ENCODE measurements around the gene RCC2. TPM values are rescaled to one million over a fixed set of nuclear protein-coding genes. Genes with fewer than 3 reads are reported as not detected.

Gene RCC2
- total and polyA plus RNA-seq, 4 donors: 2.1 to 36.7 (median 8.1) TPM

DNA sequence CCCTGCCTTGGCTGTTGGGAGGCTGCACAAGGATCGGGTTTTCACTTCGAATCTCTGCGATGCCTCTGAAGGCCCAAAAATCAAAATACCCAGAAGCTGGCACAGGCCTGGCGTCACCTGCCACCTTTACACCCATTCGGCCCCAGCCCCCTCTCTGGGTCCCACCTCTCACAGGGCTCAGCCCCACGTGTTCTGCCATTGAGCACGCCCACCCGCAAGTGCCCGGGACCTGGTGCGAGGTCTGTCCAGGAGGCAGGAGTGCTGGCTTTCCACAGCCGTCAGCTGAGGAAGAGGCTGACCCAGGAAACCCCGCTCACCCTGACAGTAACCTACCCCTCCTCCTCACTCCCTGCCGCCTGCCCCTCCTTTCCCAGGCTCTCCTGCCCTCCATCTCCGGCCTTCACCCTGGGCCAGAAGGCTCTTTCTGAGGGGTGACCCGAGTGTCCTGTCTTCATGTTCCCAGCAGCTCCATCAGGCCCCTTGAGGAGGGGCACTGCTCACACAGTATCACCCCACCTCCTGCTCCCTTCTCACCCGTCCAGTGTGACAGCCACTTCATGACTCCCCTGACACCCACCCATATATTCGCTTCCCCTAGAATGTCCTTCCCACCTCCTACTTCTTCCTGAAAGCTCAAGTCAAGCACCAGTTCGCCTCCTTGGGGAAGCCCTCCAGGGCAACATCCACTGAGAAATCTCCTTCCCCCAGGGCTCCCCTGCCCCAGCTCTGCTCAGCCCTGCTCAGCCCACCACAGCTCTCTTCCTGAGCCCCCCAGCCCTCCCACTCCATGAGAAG, 13.5 kb downstream of the RCC2 start:
- H3K4me3 ChIP-seq (ENCODE audit: low read depth in 1 of 3, low read length in 3 of 3): no peak overlapping the region
- 93% methylated on average over 18 of the region's 18 CpGs for WGBS
- peaks cover 0 to 9% (median 7%) of the 10 kb centered on the region in 4 donors for H3K4me1 ChIP-seq (ENCODE audit: control insufficient read depth in 4 of 4, insufficient read depth in 4 of 4, low read length in 3 of 4)
- H3K27me3 ChIP-seq (ENCODE audit: control insufficient read depth in 4 of 4, insufficient read depth in 4 of 4, low read length in 3 of 4): no peaks in the 10 kb centered on the region
- DNase-seq (ENCODE audit: low spot score): no peak
- no peak overlapping the region for H3K9ac ChIP-seq (ENCODE audit: low read depth in 1 of 2, low read length in 2 of 2)
- no peak overlapping the region for H3K27ac ChIP-seq (ENCODE audit: low read depth in 1 of 2, low read length in 2 of 2)
- H3K9me3 ChIP-seq (ENCODE audit: control insufficient read depth in 4 of 4, low read length in 3 of 4): no peaks in the 10 kb centered on the region
- TF ChIP-seq RXRA (IDR thresholded peaks at IDR 0.05) (no peak), ATF3 (IDR thresholded peaks at IDR 0.05) (no peak), REST (IDR thresholded peaks at IDR 0.05) (no peak), ZBTB33 (IDR thresholded peaks at IDR 0.05) (no peak), GABPA (IDR thresholded peaks at IDR 0.05 in 1 of 2, conservative IDR thresholded peaks at IDR 0.05 in 1 of 2) (no peak), JUND (IDR thresholded peaks at IDR 0.05) (no peak), MAX (IDR thresholded peaks at IDR 0.05) (no peak), YY1 (IDR thresholded peaks at IDR 0.05) (no peak), TAF1 (conservative IDR thresholded peaks at IDR 0.05) (no peak), SP1 (IDR thresholded peaks at IDR 0.05) (no peak), HNF4G (IDR thresholded peaks at IDR 0.05) (no peak), NR2F2 (IDR thresholded peaks at IDR 0.05) (no peak), FOXA1 (IDR thresholded peaks at IDR 0.05) (no peak), EGR1 (IDR thresholded peaks at IDR 0.05; ENCODE audit: low read depth in 2 of 2) (no peak), FOXA2 (IDR thresholded peaks at IDR 0.05) (no peak), RAD21 (IDR thresholded peaks at IDR 0.05) (no peak), HNF4A (conservative IDR thresholded peaks at IDR 0.05) (no peak)
- TF ChIP-seq, protein P1, sequence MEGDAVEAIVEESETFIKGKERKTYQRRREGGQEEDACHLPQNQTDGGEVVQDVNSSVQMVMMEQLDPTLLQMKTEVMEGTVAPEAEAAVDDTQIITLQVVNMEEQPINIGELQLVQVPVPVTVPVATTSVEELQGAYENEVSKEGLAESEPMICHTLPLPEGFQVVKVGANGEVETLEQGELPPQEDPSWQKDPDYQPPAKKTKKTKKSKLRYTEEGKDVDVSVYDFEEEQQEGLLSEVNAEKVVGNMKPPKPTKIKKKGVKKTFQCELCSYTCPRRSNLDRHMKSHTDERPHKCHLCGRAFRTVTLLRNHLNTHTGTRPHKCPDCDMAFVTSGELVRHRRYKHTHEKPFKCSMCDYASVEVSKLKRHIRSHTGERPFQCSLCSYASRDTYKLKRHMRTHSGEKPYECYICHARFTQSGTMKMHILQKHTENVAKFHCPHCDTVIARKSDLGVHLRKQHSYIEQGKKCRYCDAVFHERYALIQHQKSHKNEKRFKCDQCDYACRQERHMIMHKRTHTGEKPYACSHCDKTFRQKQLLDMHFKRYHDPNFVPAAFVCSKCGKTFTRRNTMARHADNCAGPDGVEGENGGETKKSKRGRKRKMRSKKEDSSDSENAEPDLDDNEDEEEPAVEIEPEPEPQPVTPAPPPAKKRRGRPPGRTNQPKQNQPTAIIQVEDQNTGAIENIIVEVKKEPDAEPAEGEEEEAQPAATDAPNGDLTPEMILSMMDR (IDR thresholded peaks at IDR 0.05; ENCODE audit: low read depth, low read length, missing input control): no peak
- H3K36me3 ChIP-seq (ENCODE audit: control insufficient read depth in 4 of 4, insufficient read depth in 3 of 4, low read depth in 1 of 4, low read length in 3 of 4): peaks cover 16 to 63% (median 26%) of the 10 kb centered on the region in 4 donors
